H9 (cell line): ENCODE data around the gene MRM1. TPM values are rescaled to one million over a fixed set of nuclear protein-coding genes. Genes with fewer than 3 reads are reported as not detected.

Experiments
- DNase-seq: peaks from one replicate; pipeline ENCODE4 v3.0.0-alpha.2; 2017
- H2AFZ ChIP-seq: one replicate; pipeline ENCODE4 v1.6.1; 2013; ENCODE audit warnings: mild to moderate bottlenecking, low read length, control low read depth, moderate library complexity
- H2AK5ac ChIP-seq: 2 replicates; pipeline ENCODE4 v1.6.1; 2013; ENCODE audit warnings: low read length, control low read depth, mixed read lengths; ENCODE audit not compliant: insufficient read length
- H2BK120ac ChIP-seq: one replicate; pipeline ENCODE4 v1.6.1; 2013; ENCODE audit warnings: low read depth, mild to moderate bottlenecking, low read length, control low read depth, inconsistent platforms; ENCODE audit not compliant: poor library complexity, severe bottlenecking
- H2BK12ac ChIP-seq: 2 replicates; pipeline ENCODE4 v1.6.1; 2013; ENCODE audit warnings: low read length, control low read depth, mixed read lengths, low read depth; ENCODE audit not compliant: insufficient read length
- H2BK15ac ChIP-seq: 2 replicates; pipeline ENCODE4 v1.6.1; 2013; ENCODE audit warnings: low read depth, low read length, control low read depth
- H2BK20ac ChIP-seq: one replicate; pipeline ENCODE4 v1.6.1; 2013; ENCODE audit warnings: low read depth, mild to moderate bottlenecking, low read length, control low read depth, inconsistent platforms; ENCODE audit not compliant: poor library complexity, severe bottlenecking
- H2BK5ac ChIP-seq: 2 replicates; pipeline ENCODE4 v1.6.1; 2013; ENCODE audit warnings: low read length, control low read depth, mixed read lengths; ENCODE audit not compliant: insufficient read length
- H3K14ac ChIP-seq: 2 replicates; pipeline ENCODE4 v1.6.1; 2013; ENCODE audit warnings: low read length, control low read depth; ENCODE audit not compliant: insufficient read depth
- H3K18ac ChIP-seq: 2 replicates; pipeline ENCODE4 v1.6.1; 2013; ENCODE audit warnings: low read depth, mild to moderate bottlenecking, mixed read lengths, low read length, control low read depth; ENCODE audit not compliant: insufficient read length
- H3K23ac ChIP-seq: 2 replicates; pipeline ENCODE4 v1.6.1; 2013; ENCODE audit warnings: low read length, control low read depth, mixed read lengths, low read depth; ENCODE audit not compliant: insufficient read length
- H3K23me2 ChIP-seq: 2 replicates; pipeline ENCODE4 v1.6.1; 2013; ENCODE audit warnings: low read depth, mild to moderate bottlenecking, mixed read lengths, low read length, control low read depth; ENCODE audit not compliant: insufficient read length, poor library complexity, severe bottlenecking
- H3K27ac ChIP-seq: 2 replicates; pipeline ENCODE4 v1.5.1; 2013; ENCODE audit warnings: low read length, control low read depth, mixed read lengths, low read depth; ENCODE audit not compliant: insufficient read length
- H3K27me3 ChIP-seq: 2 replicates; pipeline ENCODE4 v1.6.1; 2013; ENCODE audit warnings: low read length, control low read depth, inconsistent platforms; ENCODE audit not compliant: insufficient read depth
- H3K4ac ChIP-seq: 2 replicates; pipeline ENCODE4 v1.6.1; 2013; ENCODE audit warnings: low read depth, mild to moderate bottlenecking, control low read depth, inconsistent platforms, low read length, moderate library complexity
- H3K4me1 ChIP-seq: 2 replicates; pipeline ENCODE4 v1.6.1; 2013; ENCODE audit warnings: low read length, control low read depth, inconsistent platforms; ENCODE audit not compliant: insufficient read depth
- H3K4me2 ChIP-seq: 2 replicates; pipeline ENCODE4 v1.6.1; 2013; ENCODE audit warnings: low read length, control low read depth, mixed read lengths; ENCODE audit not compliant: insufficient read length, insufficient read depth
- H3K56ac ChIP-seq: 2 replicates; pipeline ENCODE4 v1.6.1; 2013; ENCODE audit warnings: low read depth, mild to moderate bottlenecking, mixed read lengths, low read length, control low read depth; ENCODE audit not compliant: insufficient read length
- H3K79me1 ChIP-seq: 2 replicates; pipeline ENCODE4 v1.6.1; 2013; ENCODE audit warnings: low read depth, mild to moderate bottlenecking, moderate library complexity, low read length, control low read depth, inconsistent platforms; ENCODE audit not compliant: insufficient read depth, poor library complexity, severe bottlenecking
- H3K79me2 ChIP-seq: 2 replicates; pipeline ENCODE4 v1.6.1; 2013; ENCODE audit warnings: low read length, control low read depth, inconsistent platforms; ENCODE audit not compliant: insufficient read depth
- H3K9ac ChIP-seq: 2 replicates; pipeline ENCODE4 v1.6.1; 2013; ENCODE audit warnings: low read length, control low read depth, mixed read lengths; ENCODE audit not compliant: insufficient read length; ENCODE audit errors: extremely low read depth
- H3K9me3 ChIP-seq: one replicate; pipeline ENCODE4 v1.6.1; 2013; ENCODE audit warnings: low read depth, low read length, inconsistent platforms; ENCODE audit not compliant: control insufficient read depth
- H3T11ph ChIP-seq: one replicate; pipeline ENCODE4 v1.6.1; 2013; ENCODE audit warnings: mild to moderate bottlenecking, low read length, control low read depth, inconsistent platforms
- H4K20me1 ChIP-seq: one replicate; pipeline ENCODE4 v1.6.1; 2013; ENCODE audit not compliant: control insufficient read depth, insufficient read length, insufficient read depth
- H4K5ac ChIP-seq: 2 replicates; pipeline ENCODE4 v1.6.1; 2013; ENCODE audit warnings: low read depth, mild to moderate bottlenecking, mixed read lengths, low read length, control low read depth; ENCODE audit not compliant: insufficient read length
- H4K8ac ChIP-seq: replicated peaks from 2 replicates; pipeline ENCODE4 v1.6.1; 2013; ENCODE audit warnings: low read length, control low read depth, mixed read lengths, low read depth; ENCODE audit not compliant: insufficient read length
- H4K91ac ChIP-seq: 2 replicates; pipeline ENCODE4 v1.6.1; 2013; ENCODE audit warnings: low read depth, mild to moderate bottlenecking, moderate library complexity, mixed read lengths, low read length, control low read depth; ENCODE audit not compliant: insufficient read length
- H3K27ac Mint-ChIP-seq, 3 experiments: 2 replicates in 2 of 3; 3 replicates in 1 of 3; pipeline ENCODE4 v1.8.0; 2020 to 2021; ENCODE audit warnings: mixed read lengths in 3 of 3, mild to moderate bottlenecking in 1 of 3, moderate library complexity in 1 of 3
- H3K27me3 Mint-ChIP-seq: 2 replicates; pipeline ENCODE4 v1.8.0; 2021; ENCODE audit warnings: low read depth, mild to moderate bottlenecking, moderate library complexity, mixed read lengths
- H3K36me3 Mint-ChIP-seq, 3 experiments: 2 replicates in 2 of 3; 3 replicates in 1 of 3; pipeline ENCODE4 v1.8.0; 2020 to 2021; ENCODE audit warnings: low read depth in 3 of 3, mixed read lengths in 3 of 3; ENCODE audit not compliant: insufficient read depth in 1 of 3
- H3K4me1 Mint-ChIP-seq, 2 experiments: 2 replicates each; pipeline ENCODE4 v1.8.0; 2020; ENCODE audit warnings: mixed read lengths in 2 of 2
- H3K4me3 Mint-ChIP-seq, 2 experiments: 2 replicates in 1 of 2; 3 replicates in 1 of 2; pipeline ENCODE4 v1.8.0; 2020 to 2021; ENCODE audit warnings: mild to moderate bottlenecking in 2 of 2, mixed read lengths in 2 of 2, moderate library complexity in 1 of 2
- H3K9me3 Mint-ChIP-seq, 2 experiments: 2 replicates in 1 of 2; 3 replicates in 1 of 2; pipeline ENCODE4 v1.8.0; 2020; ENCODE audit warnings: mild to moderate bottlenecking in 2 of 2, mixed read lengths in 2 of 2, moderate library complexity in 1 of 2
- CTCF ChIP-seq: fragments of 200-600 bp; sonication (generic); conservative IDR thresholded peaks from 3 replicates; pipeline ENCODE4 v1.8.0; 2021; ENCODE audit warnings: antibody characterized with exemption, mild to moderate bottlenecking
- WGBS: extraction: QIAGEN DNeasy Blood & Tissue Kit; methylation state at CpG from one replicate; pipeline ENCODE4 v1.1.7; 2013; ENCODE audit warnings: missing lambda C conversion rate, low lambda C conversion rate, mixed read lengths; ENCODE audit not compliant: insufficient read length; ENCODE audit errors: extremely low coverage; 5-methylcytosine and 5-hydroxymethylcytosine counted together
- total RNA-seq: library from RNA; stranded (reverse); gene quantifications from 2 replicates; pipeline ENCODE4 v1.2.1, GENCODE V29; 2021

The MRM1 gene
- total RNA-seq, 1 experiment from 2014 or later, result 10.3 TPM

DNA sequence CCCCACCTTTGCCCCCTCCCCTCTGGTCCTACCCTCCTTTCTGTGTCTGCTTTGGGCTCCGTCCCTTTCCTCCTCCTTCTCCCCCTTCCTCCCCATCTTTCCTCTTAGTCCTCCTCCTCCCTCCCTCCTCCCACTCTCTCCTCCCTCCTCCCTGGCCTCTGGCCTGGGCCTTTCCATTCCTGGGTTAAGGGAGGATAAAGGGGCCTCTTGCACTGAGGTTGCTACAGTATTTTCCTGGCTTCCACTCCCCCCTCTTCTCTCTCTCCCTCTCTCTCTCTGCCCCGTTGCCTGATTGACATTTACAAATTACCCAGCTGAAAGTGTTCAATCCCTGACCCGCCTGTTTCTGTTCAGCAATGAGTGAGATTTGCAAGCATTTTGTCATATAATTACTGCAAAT lies 44.0 kb downstream of the MRM1 start:
- Histone ChIP-seq H3K18ac (no peak overlapping the region), H3K56ac (no peak overlapping the region), H3K9ac (no peak overlapping the region), H2AFZ (no peak overlapping the region), H4K5ac (no peak overlapping the region), H3K4me2 (no peak overlapping the region), H3K4me1 (peaks cover 4% of the 10 kb centered on the region; the same call in 1 of the 2 replicates), H2BK15ac (no peak overlapping the region), H3K79me2 (no peaks in the 10 kb centered on the region), H3K9me3 (no peaks in the 10 kb centered on the region), H2BK5ac (no peak overlapping the region), H2AK5ac (no peak overlapping the region), H3K79me1 (no peaks in the 10 kb centered on the region), H3K14ac (no peak overlapping the region), H4K20me1 (no peaks in the 10 kb centered on the region), H3K4ac (no peak overlapping the region), H3T11ph (no peak overlapping the region), H3K23me2 (peaks cover 15% of the 10 kb centered on the region), H4K91ac (no peak overlapping the region), H2BK20ac (no peak overlapping the region), H3K27me3 (peaks cover 16% of the 10 kb centered on the region), H4K8ac (no peak overlapping the region), H2BK120ac (no peak overlapping the region), H3K27ac (no peak overlapping the region), H2BK12ac (no peak overlapping the region), H3K23ac (no peak overlapping the region)
- H3K9me3 Mint-ChIP-seq, result no peaks in the 10 kb centered on the region; a peak in 1 of 5 replicates
- no CpG with 5 or more reads among the region's 3 CpGs for WGBS
- no peak for TF ChIP-seq CTCF
- no peak overlapping the region for H3K27ac Mint-ChIP-seq
- no peaks in the 10 kb centered on the region for H3K36me3 Mint-ChIP-seq
- H3K4me3 Mint-ChIP-seq, result no peak overlapping the region
- peaks cover 24 to 49% of the 10 kb centered on the region in 2 experiments for H3K4me1 Mint-ChIP-seq
- H3K27me3 Mint-ChIP-seq, result peaks cover 68% of the 10 kb centered on the region
- no peak for DNase-seq
